Measurements from ENCODE around the gene HAGH.
A peak's percentile ranks its signal among the peaks of the same experiment; 100 is the strongest.

HAGH gene

DNA sequence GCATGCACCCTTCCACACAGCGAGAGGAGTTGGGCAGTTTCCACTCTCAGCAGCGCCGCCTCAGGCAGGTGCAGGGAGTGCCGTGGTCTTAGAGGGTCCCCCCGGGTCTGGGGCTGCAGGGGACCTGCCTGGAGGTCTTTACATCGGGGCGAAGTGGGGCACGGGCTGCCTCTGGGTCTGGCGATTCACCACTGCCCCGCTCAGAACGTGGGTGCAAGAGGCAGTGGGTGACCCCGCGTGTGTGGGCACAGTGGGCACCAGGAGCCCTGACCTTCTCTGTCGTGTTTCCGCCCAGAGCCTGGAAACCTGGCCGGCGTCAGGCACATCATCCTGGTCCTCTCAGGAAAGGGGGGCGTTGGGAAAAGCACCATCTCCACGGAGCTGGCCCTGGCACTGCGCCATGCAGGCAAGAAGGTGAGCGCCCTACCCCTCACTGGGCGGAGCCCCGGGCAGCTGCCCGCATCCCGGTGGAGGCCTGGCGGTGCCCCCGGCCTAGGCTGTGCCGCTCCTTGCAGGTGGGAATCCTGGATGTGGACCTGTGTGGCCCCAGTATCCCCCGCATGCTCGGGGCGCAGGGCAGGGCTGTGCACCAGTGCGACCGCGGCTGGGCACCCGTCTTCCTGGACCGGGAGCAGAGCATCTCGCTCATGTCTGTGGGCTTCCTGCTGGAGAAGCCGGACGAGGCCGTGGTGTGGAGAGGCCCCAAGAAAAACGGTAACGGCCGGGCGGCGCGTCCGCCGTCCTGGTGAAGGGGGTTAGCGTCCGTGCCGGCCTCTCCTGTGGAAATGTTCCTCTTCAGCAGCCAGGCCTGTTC is 40.2 kb downstream of the HAGH start:
- no peak for DNase-seq

DNA sequence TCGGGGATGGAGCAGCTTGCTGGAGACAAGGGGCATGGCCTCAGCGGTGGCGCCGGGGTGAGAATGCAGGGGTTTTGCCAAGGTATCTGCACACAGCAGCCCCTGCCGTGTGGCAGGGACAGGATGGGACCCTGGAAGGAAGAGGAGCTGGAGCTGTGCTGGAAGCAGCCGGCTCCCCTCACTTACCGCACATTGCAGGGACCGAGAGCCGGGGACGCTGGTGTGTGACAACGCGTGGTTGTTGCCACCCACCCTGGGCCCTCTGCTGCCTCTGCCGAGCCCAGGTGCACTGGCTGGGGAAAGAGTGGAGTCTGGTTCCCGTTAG is 40.8 kb downstream of the HAGH start:
- DNase-seq: no peak

DNA sequence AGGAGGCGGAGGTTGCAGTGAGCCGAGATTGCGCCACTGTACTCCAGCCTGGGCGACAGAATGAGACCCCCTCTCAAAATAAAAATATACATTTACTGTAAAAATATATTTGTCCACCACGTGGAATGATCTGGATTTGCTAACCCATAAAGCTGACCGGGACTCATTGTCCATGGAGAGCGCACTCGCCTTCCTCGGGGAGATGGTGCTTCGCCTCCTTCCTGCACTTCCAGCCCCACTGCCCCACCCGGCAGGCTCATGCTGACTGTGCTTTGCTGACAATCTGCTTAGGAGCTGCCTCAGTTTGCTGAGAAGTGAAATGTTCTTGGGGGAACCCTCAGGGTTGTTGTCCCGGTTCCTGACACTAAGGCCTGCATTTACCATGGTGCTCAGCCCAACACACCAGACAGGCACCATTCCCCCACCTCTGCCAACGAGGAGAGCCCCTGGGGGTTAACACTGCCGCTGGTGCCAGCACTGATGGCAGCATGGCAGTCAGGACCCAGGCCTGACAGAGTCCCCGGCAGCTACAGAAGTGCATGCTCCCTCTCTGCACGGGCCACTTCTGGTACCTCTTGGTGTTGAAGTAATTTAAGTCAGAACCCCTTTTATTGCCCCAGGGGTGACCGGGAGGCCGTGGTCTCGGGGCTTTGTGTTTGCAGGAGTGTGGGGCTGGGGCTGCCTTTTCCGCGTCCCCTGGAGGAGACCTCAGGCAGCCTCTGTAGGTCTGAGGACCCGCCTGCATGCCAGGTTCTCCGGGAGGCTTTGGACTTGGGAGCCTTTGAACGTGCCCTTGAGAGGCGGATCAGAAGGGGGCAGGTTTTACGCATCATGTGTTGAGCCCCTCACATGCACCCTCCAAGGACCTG is 41.4 kb downstream of the HAGH start:
- no peak for DNase-seq

DNA sequence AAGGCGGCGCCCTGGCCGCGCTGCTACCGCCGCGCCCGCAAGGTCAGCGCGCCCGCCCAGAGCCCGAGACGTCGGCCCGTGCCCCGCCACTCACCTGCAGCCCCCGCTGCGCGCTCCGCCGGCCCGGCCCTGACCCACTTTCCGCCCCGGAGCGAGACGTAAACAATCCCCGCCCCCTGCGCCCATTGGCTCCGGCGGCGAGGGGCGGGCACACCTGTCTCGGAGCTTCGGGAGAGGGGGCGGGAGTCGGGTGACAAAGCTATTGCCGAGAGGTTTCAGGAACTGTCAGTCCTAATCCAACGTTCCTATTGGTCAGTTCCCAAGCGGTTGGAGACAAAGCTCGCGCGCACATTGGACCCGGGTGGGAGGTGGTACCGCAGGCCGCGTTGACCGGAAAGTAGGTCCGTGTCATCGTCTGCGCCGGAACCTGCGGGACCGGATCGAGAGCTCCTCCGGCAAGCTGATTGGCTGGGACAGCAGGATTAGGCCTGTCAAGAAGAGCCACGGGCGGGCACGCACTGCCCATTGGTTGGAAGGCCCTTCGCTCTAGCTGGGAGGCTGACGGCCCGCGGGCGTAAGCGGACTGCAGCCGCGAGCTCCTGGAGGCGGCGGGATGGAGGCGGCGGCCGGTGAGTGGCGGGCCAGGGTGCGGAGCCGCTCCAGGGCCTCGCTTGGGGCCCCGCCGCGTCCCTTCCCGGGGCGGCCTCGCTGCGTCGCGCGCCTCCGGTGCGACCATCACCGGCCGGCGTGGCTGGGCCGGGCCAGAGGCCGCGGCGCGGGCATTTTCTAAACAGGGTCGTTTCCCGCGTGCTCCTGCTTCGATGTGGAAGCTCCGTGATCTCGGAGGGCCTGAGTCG is 44.0 kb downstream of the HAGH start, which contains the start of the genes NUBP2 and SPSB3:
Gene NUBP2, plus strand, starts transcription at position 553 of the 857 bp plus-strand sequence. Its CDS starts 61 bp downstream, at position 614.
Gene SPSB3, minus strand, starts transcription at position 164 of the 857 bp plus-strand sequence. CDS start 1,088 bp downstream, outside the sequence.
- peak; percentile 99 for DNase-seq

DNA sequence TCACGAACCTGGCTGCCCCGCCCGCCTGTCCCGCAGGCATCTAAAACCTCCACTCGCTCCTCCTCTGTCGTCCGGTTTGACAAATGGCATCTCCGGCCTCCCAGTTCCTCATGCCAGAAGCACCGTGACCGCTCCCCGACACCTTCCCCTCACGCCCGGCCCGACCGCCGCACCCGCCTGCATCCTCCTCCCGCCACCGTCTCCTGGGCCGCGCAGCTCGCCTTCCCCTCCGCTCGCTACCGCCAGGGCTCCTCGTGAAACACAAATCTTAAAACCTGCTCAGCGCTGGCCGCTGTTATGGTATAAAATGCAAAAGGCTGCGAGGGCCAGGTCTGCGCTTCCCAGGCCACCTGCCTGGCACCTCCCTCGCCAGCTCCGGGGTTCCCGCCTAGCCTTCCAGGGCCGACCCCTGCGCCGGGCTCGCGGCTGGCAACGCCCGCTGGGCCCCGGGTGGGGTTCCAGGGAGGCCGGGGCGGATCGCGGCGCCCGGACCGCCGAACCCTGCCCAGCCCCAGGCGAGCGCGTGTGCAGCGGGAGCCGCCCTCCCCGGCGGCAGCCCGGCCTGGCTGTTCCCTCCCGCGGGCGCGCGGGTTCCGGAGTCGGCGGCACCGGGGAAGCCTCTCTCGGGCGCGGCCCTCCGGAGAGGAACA is 44.7 kb downstream of the HAGH start:
- DNase-seq: no peak

DNA sequence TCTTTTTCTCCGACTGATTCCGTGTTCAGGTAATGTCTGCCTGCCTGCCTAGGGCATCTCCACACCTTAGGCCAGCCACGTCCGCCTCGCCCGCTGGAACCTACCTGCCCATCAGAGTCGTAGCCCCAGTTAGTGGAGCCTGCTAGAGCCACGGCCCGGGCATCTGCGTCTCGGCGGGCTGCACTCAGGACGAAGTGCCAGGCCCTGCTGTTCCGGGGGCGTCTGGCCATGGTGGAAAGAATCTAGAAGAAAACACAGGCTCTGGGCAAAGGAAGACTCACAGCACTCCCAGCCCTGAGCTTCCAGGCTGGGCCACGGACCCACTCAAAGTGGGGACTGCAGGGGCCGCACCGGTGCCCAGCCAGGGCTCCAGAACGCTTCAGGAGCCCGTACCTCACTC is 45.4 kb downstream of the HAGH start:
- no peak for DNase-seq

DNA sequence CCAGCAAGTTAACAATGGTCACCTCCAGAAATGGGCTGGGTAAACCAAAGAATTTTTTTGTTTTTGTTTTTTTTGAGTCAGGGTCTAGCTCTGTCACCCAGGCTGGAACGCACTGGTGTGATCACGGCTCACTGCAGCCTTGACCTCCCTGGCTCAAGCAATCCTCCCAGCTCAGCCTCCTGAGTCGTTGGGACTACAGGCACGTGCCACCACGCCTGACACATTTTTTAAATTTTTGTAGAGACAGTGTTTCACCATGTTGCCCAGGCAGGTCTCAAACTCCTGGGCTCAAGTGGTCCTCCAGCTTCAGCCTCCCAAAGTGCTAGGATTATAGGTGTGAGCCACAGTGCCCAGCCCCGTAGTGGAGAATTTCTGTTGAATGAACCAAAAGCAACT is 46.0 kb downstream of the HAGH start:
- DNase-seq: no peak

DNA sequence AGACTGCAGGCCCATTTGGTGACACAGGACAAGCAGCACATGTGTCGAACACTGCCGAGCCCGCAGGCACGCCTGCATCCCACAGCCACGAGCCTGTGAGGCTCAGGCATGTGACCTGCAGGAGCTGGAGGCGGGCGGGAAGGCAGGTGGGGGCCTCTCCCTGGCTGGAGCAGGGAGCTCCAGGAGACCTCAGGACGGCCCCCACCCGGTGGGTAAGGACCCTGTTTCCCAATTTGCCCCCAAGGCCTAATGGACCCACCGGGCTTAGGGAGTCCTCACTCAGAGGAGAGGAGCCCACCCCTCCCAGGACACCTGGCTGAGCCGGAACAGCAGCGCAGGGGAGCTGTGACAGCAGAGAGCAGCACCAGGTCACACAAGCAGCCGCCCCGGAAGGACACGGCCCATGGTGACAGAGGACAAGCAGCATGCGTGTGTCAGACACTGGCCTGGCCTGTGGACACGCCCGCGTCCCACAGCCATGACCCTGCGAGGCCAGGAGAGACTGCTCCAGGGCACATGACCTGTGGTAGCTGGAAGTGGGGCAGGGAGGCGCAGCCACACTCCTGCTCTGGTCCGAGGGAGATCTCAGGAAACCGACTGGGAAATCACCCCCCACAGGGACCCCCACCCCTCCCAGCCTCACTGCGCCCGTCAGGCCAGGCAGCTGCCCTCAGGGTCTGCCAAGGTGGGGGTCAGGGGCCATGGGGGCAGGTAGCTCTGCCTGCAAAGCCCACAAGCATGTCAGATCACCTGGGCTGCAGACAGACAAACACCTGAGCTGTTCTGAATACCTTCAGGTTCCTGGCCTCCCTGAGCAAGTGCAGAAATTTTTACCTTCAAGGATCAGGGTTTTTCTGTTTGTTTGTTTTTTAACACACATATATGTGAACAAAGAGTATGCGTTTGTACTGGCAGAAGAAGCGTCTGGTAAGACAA is 46.6 kb downstream of the HAGH start:
- DNase-seq: no peak

DNA sequence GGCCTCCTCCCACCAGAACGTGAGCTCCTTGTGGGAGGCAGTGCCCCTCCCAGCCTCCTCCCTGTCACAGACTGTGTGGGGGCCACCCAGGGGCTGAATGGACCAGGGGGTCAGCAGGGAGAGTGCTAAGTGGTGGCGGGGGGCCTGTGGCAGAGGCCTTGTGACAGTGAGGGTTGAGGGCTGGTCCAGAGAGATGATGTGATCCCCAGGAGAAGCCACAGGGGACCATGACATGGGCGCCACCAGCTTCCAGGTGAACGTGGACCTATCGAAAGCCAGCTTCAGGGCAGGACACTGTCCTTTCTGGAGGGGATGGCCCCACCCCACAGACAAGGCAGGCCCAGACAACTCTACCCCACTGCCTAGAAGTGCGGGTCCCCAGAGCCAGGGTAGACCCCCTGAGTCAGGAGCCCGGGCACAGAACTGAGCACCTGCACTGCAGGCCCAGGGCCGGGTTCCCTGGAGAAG is 47.4 kb downstream of the HAGH start:
- DNase-seq: no peak

DNA sequence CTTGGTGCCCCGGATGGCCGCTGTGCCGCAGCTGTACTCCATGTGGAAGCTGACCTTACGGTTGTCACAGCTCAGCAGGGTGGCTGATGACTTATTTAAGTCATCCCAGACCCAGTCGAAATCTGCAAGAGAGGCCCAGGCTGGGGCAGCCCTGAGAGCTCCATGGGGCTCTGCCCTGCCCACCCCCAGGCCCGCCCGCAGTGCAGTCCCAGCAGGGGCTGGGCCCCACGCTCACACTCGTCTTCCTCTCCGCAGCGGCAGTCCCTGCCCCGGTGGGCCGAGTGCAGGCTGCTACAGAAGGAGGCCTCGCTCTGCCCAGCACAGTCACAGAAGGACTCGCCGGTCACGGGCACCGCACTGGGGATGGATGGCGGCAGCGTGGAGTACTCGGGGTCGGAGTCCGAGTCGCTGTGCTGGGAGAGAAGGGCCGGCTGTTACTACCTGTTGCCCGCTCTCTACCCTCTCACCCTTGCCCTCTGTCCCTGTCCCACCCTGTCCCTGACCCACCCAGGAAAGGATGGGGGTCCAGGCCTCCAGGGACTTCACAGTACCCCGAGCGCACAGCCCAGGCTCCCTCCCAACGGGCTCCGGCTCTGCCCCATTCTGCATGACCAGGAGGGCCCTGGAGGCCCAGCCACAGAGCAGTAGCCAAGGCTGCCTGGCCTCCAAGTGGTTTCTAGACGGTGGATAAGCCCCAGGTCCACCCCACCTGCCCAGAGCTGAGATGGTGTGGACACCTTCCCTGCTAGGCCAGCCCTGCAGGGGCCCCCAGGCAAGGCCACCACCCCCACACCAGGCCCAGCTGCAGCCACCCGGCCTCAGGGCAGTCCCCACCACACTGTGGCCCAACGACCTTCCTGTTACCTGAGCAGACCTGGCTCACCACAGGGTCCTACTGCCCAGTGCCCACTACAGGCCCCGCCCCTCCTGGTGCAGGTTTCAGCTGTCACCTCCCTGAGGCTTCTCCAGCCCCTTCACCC is 48.1 kb downstream of the HAGH start:
- DNase-seq: no peak

DNA sequence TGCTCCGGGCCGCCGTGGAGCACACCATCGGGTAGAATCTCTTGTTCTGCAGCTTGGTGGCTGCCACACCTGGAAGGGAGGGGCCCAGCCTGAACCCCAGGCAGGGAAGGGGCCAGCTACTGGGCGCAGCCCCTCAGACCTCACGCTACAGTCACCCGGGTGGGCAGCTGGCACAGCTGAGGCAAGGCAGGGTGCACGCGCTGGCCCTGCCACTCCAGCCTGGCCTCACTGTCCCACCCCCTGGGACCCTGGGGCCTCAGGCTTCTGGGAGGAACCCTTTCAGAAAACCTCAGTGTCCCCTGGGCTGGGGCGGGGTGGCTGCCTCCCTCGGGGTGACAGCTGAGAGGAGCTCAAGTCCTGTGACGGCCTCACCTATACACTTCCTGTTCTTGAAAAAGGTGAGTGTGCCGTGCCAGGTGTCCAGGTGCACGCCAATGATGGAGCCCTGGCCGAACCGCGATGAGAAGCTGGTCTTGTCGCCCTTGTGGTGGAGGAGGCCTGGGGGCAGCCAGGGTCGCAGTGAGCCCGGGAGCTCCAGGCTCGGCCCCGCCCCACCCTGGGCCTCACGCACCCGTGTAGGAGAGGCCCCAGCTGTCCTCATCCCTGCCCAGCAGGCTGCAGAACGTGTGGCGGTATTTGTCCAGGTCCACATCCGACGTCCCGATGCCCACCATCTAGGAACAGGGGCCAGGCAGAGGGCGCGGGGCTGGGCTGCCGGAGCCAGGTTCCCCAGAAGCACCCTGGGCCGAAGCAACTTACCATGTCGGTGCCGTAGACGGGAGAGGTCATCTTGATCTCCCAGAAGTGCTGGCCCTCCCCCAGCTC is 49.0 kb downstream of the HAGH start:
- no peak for DNase-seq

DNA sequence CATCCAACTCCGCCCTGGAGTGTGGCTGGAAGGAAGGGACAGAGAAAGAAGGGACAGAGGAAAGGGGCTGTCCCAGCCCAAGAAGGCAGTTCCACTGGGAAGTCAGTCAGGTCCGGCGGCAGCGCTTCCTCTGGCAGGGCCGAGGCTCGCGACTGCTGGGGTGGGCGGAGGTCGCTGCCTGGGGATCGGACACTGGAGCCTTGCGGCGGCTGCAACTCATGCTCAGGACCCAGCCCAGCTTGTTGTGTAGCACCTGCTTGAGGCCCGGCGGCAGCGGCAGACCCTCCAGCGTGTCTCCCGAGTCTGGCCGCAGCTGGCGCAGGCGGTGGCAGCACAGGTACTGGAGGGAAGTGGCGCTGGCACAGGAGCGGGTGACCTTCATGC is 49.6 kb downstream of the HAGH start:
- no peak for DNase-seq

DNA sequence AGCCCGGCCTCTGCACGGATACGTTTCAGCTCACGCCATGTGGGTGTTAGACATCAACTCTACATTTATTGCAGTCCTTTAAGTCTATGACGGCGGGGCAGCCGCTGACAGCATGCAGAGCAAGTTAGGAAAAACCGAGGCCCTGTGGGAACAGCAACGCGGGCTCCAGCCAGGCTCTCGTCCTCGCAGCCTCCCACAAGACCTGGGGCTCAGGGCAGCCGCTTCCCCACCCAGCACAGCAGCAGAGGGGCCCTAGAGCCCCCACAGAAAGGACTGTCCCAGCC is 50.0 kb downstream of the HAGH start:
- no peak for DNase-seq

DNA sequence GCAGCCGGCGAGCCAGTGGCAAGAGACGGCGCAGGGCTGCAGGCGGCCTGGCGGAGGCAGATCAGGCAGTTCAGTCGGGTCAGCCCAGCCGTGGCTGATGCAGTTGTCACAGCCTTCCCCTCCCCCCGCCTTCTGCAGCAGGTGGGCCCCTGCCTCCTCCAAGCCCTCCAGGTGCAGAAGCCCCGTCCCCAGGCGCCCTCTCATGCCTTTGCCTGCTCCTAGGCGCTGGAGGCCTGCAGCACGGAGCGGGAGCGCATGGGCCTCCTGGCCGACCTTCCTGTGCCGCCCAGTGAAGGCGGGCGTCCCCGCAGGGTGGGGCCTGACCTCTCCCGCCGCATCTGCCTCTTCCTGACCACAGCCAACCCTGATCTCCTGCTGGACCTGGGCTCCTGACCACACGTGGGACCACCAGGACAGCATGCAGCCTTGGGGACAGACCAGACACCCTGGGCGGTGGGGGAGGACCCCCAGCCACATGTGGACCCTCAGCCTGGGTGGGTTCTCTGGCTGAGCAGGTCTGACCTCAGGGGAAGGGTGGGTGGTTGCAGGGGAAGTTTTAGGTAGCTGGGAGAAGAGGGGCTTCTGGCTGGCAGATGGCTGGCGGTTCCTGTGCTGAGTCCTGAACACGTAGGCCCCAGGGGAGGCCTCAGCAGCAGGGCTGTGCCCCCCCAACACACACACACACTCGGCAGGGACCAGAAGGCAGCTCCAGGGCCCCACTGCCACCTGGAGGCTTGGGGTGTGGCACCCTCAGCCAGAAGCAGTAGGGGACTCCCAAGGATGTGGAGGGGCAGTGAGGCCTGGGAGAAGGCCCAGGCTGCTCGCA is 50.6 kb downstream of the HAGH start:
- DNase-seq: no peak

DNA sequence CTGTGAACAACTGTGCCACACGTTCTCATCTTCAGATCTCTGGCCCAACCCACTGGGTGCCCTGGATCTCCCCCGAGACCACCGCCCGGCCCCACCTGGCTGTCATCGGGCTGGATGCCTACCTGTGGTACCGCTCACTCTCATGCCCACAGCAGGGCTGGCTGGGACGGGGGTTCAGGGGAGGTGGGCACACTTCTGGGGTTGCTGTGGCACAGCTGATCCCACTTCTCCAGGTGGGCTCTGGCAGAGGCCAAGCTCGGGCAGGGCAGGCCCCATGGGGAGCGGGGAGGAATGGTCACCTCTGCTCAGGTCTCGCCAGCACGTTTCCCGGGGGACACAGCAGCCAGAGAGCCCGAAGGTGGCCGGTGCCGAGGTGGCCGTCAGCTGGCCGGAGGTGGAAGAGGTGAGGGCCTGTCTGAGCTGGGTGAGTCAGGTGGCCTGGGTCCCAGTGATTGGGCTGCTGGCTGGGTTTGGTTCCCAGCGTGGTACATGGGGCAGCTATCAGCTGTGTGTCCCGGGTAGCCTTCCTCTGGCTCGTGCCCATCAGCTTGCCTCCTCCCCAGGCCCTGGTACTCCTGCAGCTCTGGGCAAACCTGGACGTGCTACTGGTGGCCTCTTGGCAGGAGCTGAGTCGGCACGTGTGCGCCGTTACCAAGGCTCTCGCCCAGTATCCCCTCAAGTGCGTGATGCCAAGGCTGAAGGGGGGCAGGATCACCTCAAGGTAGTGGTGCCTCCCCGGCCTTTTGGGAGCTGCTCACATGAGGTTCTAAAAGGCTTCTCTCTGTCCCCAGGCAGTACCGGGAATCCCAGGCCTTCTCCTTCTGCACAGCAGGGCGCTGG is 51.4 kb downstream of the HAGH start:
- DNase-seq: no peak

DNA sequence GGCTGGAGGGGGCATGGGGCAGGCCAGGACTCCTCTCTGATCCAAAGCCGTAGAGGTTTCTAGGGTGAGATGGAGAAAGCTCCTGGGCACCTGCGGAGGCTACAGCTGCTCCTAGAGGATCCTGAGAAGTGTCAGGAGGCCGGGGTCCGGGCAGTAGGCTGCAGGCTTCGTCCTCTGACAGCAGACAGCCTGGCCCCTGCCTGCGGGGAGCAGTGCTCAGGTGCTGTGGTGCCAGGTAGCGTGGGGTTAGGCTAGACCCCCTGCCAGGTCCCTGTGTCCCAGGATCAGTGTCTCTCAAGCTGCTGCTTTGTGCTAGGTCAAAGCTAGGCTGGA is 52.2 kb downstream of the HAGH start:
- no peak for DNase-seq

DNA sequence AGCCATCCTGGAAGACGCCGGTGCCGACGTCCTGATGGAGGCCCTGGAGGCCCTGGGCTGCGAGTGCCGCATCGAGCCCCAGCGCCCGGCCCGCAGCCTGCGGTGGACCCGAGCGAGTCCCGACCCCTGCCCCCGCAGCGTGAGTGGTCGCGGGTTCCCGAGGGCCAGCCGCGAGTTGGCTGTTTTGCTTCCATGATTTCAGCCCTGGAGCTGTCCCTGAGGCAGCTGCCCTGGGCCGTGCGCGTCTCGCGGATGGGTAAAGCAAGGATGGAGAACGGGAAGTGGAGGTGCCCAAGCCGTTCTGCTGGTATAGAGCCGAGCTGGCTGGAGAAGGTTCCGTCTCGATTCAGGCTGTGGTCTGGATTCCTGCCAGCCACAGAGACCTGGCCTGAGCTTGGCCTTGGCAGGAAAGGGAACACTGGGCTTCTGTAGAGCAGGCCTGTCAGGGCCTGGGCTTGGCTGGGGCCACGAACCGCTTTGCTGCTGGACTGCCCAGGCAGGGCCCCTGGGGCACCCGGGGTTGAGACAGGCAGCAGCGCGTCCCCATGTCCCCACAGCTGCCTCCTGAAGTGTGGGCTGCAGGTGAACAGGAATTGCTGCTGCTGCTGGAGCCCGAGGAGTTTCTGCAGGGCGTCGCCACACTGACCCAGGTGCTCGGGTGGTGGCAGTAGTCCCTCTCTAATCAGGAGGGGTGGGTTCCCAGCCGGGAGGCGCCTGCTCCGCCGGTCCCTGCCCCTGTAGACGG is 52.8 kb downstream of the HAGH start:
- no peak for DNase-seq
